Lower leg skin (tissue), 3 donors: Measurements from ENCODE around the gene CORO1C.

Source experiments
- CTCF ChIP-seq, 3 donors: fragments of 450-650 bp; IDR thresholded peaks; one replicate each; pipeline ENCODE4 v1.5.1; 2016; ENCODE audit warnings: antibody characterized with exemption in 3 of 3, mild to moderate bottlenecking in 3 of 3, moderate library complexity in 2 of 3
- POLR2A ChIP-seq, 2 donors: fragments of 450-650 bp; IDR thresholded peaks; one replicate each; pipeline ENCODE4 v1.6.1; 2016 to 2017; ENCODE audit warnings: antibody characterized with exemption in 2 of 2, mild to moderate bottlenecking in 1 of 2, moderate library complexity in 1 of 2

GRCh38 chr12:108724054-108724889 lies 7.0 kb downstream of the CORO1C start:
- TF ChIP-seq POLR2A (IDR thresholded peaks at IDR 0.05) = no peak
- no peak for TF ChIP-seq CTCF (IDR thresholded peaks at IDR 0.05)
